NCI-H748 (cell line): ENCODE measurements around the gene HAUS8.

Source experiments
- DNase-seq: peaks from one replicate; lab custom pipeline; 2025; ENCODE audit not compliant: unreplicated experiment; lab: John Stamatoyannopoulos, UW

HAUS8 gene

DNA sequence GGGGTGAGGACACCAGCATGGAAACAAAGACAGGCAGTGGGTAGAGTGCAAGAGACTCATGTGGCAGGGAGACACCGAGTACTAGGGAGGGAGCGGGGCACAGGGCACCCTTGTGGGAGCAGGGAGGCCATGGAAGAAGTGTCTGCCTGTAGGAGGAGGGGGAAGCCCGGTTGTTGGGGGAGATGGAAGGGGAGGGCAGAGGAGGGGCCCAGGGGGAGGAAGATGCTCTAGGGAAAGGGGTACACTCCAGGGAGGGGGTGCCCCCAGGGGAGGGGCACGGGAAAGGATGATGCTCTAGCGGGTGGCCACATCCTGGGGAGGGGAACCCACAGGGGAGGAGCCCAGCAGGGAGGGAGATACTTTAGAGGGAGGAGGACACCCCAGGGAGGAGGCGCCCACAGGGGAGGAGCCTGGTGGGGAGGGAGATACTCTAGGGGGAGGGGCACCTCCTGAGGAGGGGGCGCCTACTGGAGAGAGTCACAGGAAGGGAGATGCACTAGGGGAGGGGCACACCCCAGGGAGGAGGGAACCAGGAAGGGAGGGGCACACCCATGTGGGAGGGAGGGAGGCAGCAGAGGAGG is 73.6 kb downstream of the HAUS8 start:
- DNase-seq = no peak
